GM19238 (cell line): ENCODE results near the gene ST13.
"Not testable (repeated sequence)": the region's sequence is repeated elsewhere in the genome, so short reads cannot be mapped to it uniquely, and the experiment has no call there.

Experiments used
- DNase-seq: peaks from one replicate; pipeline ENCODE4 v3.0.0; 2011; ENCODE audit warnings: low spot score; ENCODE audit not compliant: insufficient read length

The ST13 gene

GRCh38 chr22:40782521-40782920, 73.9 kb downstream of the ST13 start:
- DNase-seq, result no peak

DNA sequence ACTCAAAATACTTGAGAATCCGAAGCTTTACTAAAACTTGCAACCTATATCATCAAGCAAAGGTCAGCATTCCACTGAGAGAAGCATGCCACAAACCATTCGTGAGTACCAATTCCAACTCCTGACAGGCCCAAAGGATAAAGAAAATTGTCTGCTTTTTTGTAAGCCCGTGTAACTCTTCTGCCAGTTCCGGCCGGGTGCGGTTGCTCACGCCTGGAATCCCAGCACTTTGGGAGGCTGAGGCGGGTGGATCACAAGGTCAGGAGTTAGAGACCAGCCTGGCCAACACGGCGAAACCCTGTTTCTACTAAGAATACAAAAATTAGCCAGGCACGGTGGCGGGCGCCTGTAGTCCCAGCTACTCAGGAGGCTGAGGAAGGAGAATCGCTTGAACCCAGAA, 74.7 kb downstream of the ST13 start:
- not testable (repeated sequence) for DNase-seq
